ENCODE results near the gene ATP5ME. TPM values are rescaled to one million over a fixed set of nuclear protein-coding genes. Genes with fewer than 3 reads are reported as not detected.

ATP5ME gene
- total RNA-seq, 1 donor: 39.3 TPM

GRCh38 chr4:681736-682451 lies 7.8 kb upstream of the ATP5ME start:
- H3K4me1 ChIP-seq (ENCODE audit: insufficient read depth, low read length): peaks cover 21% of the 10 kb centered on the region
- H3K9me3 ChIP-seq (ENCODE audit: low read depth, low read length): no peaks in the 10 kb centered on the region
- no peaks in the 10 kb centered on the region for H3K27me3 ChIP-seq (ENCODE audit: insufficient read depth, low read length)
- no peak overlapping the region for H3K4me3 ChIP-seq (ENCODE audit: low read length)

- Histone ChIP-seq H3K9me3 (ENCODE audit: low read depth, low read length) (no peaks in the 10 kb centered on the region), H3K4me1 (ENCODE audit: insufficient read depth, low read length) (peaks cover 15% of the 10 kb centered on the region), H3K4me3 (ENCODE audit: low read length) (no peak overlapping the region), H3K27me3 (ENCODE audit: insufficient read depth, low read length) (no peaks in the 10 kb centered on the region)
These were observed 7.0 kb upstream of the ATP5ME start for GRCh38 chr4:680928-681645.

- Histone ChIP-seq H3K9me3 (ENCODE audit: low read depth, low read length) (no peaks in the 10 kb centered on the region), H3K4me3 (ENCODE audit: low read length) (no peak overlapping the region), H3K4me1 (ENCODE audit: insufficient read depth, low read length) (peaks cover 16% of the 10 kb centered on the region), H3K27me3 (ENCODE audit: insufficient read depth, low read length) (no peaks in the 10 kb centered on the region)
These were observed 6.5 kb upstream of the ATP5ME start for GRCh38 chr4:680551-680927.

- Histone ChIP-seq H3K9me3 (ENCODE audit: low read depth, low read length) (no peaks in the 10 kb centered on the region), H3K27me3 (ENCODE audit: insufficient read depth, low read length) (no peaks in the 10 kb centered on the region), H3K4me3 (ENCODE audit: low read length) (no peak overlapping the region), H3K4me1 (ENCODE audit: insufficient read depth, low read length) (peaks cover 21% of the 10 kb centered on the region)
These were observed 6.0 kb upstream of the ATP5ME start for GRCh38 chr4:680091-680490.

GRCh38 chr4:679629-680028 lies 5.6 kb upstream of the ATP5ME start:
- Histone ChIP-seq H3K27me3 (ENCODE audit: insufficient read depth, low read length) (no peaks in the 10 kb centered on the region), H3K9me3 (ENCODE audit: low read depth, low read length) (no peaks in the 10 kb centered on the region), H3K4me1 (ENCODE audit: insufficient read depth, low read length) (peaks cover 25% of the 10 kb centered on the region)

GRCh38 chr4:679104-679481 lies 5.0 kb upstream of the ATP5ME start:
- peaks cover 25% of the 10 kb centered on the region for H3K4me1 ChIP-seq (ENCODE audit: insufficient read depth, low read length)
- no peak overlapping the region for H3K4me3 ChIP-seq (ENCODE audit: low read length)
- H3K27me3 ChIP-seq (ENCODE audit: insufficient read depth, low read length): no peaks in the 10 kb centered on the region

More at GRCh38 chr4:679629-680028, 5.6 kb upstream of the ATP5ME start:
- no peak overlapping the region for H3K4me3 ChIP-seq (ENCODE audit: low read length)

GRCh38 chr4:678331-679103 lies 4.4 kb upstream of the ATP5ME start:
- H3K27me3 ChIP-seq (ENCODE audit: insufficient read depth, low read length): no peaks in the 10 kb centered on the region
- no peaks in the 10 kb centered on the region for H3K9me3 ChIP-seq (ENCODE audit: low read depth, low read length)
- no peak overlapping the region for H3K4me3 ChIP-seq (ENCODE audit: low read length)
- H3K4me1 ChIP-seq (ENCODE audit: insufficient read depth, low read length): peaks cover 23% of the 10 kb centered on the region

More at GRCh38 chr4:679104-679481, 5.0 kb upstream of the ATP5ME start:
- H3K9me3 ChIP-seq (ENCODE audit: low read depth, low read length): no peaks in the 10 kb centered on the region

- H3K9me3 ChIP-seq (ENCODE audit: low read depth, low read length): no peaks in the 10 kb centered on the region
- H3K4me1 ChIP-seq (ENCODE audit: insufficient read depth, low read length): peaks cover 28% of the 10 kb centered on the region
- H3K4me3 ChIP-seq (ENCODE audit: low read length): no peak overlapping the region
- H3K27me3 ChIP-seq (ENCODE audit: insufficient read depth, low read length): no peaks in the 10 kb centered on the region
These were observed 3.6 kb upstream of the ATP5ME start for GRCh38 chr4:677431-678293.

- Histone ChIP-seq H3K4me3 (ENCODE audit: low read length) (no peak overlapping the region), H3K9me3 (ENCODE audit: low read depth, low read length) (no peaks in the 10 kb centered on the region), H3K4me1 (ENCODE audit: insufficient read depth, low read length) (peaks cover 28% of the 10 kb centered on the region), H3K27me3 (ENCODE audit: insufficient read depth, low read length) (no peaks in the 10 kb centered on the region)
These were observed 2.8 kb upstream of the ATP5ME start for GRCh38 chr4:676871-677235.

- Histone ChIP-seq H3K9me3 (ENCODE audit: low read depth, low read length) (no peaks in the 10 kb centered on the region), H3K4me3 (ENCODE audit: low read length) (no peak overlapping the region), H3K4me1 (ENCODE audit: insufficient read depth, low read length) (peaks cover 28% of the 10 kb centered on the region)
These were observed 2.1 kb upstream of the ATP5ME start for GRCh38 chr4:675980-676870.

GRCh38 chr4:675036-675882 lies 1.2 kb upstream of the ATP5ME start:
- Histone ChIP-seq H3K4me1 (ENCODE audit: insufficient read depth, low read length) (peaks cover 22% of the 10 kb centered on the region), H3K27me3 (ENCODE audit: insufficient read depth, low read length) (no peaks in the 10 kb centered on the region), H3K4me3 (ENCODE audit: low read length) (peak overlapping the region; percentile 90), H3K9me3 (ENCODE audit: low read depth, low read length) (no peaks in the 10 kb centered on the region)

More at GRCh38 chr4:675980-676870, 2.1 kb upstream of the ATP5ME start:
- H3K27me3 ChIP-seq (ENCODE audit: insufficient read depth, low read length): no peaks in the 10 kb centered on the region

GRCh38 chr4:673349-674091 lies 556 bp downstream of the ATP5ME start:
- peaks cover 19% of the 10 kb centered on the region for H3K4me1 ChIP-seq (ENCODE audit: insufficient read depth, low read length)
- H3K27me3 ChIP-seq (ENCODE audit: insufficient read depth, low read length): no peaks in the 10 kb centered on the region
- peak overlapping the region; percentile 43 for H3K4me3 ChIP-seq (ENCODE audit: low read length)
- no peaks in the 10 kb centered on the region for H3K9me3 ChIP-seq (ENCODE audit: low read depth, low read length)

- H3K4me3 ChIP-seq (ENCODE audit: low read length): no peak overlapping the region
- peaks cover 19% of the 10 kb centered on the region for H3K4me1 ChIP-seq (ENCODE audit: insufficient read depth, low read length)
- no peaks in the 10 kb centered on the region for H3K9me3 ChIP-seq (ENCODE audit: low read depth, low read length)
- no peaks in the 10 kb centered on the region for H3K27me3 ChIP-seq (ENCODE audit: insufficient read depth, low read length)
These were observed 2.3 kb downstream of the ATP5ME start for GRCh38 chr4:671769-672168.
